HepG2 (cell line): ENCODE results near the gene CUL5. TPM values are rescaled to one million over a fixed set of nuclear protein-coding genes. Genes with fewer than 3 reads are reported as not detected.
A peak's percentile ranks its signal among the peaks of the same experiment; 100 is the strongest.

ENCODE experiments used
- E2F1 ChIP-seq: sonication (generic); formaldehyde crosslinking; IDR thresholded peaks from 2 replicates; pipeline ENCODE4 v1.5.0; 2020; ENCODE audit warnings: missing genetic modification reagents
- EP300 ChIP-seq, 3 experiments: sonication (generic) in 1 of 3; formaldehyde crosslinking in 1 of 3; IDR thresholded peaks; 2 replicates each; pipeline versions ENCODE4 v1.5.1 to v1.6.1; 2011 to 2020; ENCODE audit warnings: low read depth in 2 of 3, low read length in 2 of 3, borderline replicate concordance in 1 of 3, improper control_type of control experiment in 1 of 3, mild to moderate bottlenecking in 1 of 3, missing genetic modification reagents in 1 of 3, moderate library complexity in 1 of 3
- HMGXB4 ChIP-seq, 2 experiments: sonication (generic) in 1 of 2; formaldehyde crosslinking in 1 of 2; IDR thresholded peaks; 2 replicates each; pipeline versions ENCODE4 v1.4.0 to v1.6.1; 2018 to 2020; ENCODE audit warnings: missing genetic modification reagents in 2 of 2, borderline replicate concordance in 1 of 2, low read depth in 1 of 2, mild to moderate bottlenecking in 1 of 2, missing biosample characterization in 1 of 2
- MXD1 ChIP-seq: sonication (generic); formaldehyde crosslinking; IDR thresholded peaks from 2 replicates; pipeline ENCODE4 v1.4.0; 2020; ENCODE audit warnings: mild to moderate bottlenecking, missing genetic modification reagents
- PBX2 ChIP-seq: IDR thresholded peaks from 2 replicates; pipeline ENCODE4 v1.6.1; 2016; ENCODE audit warnings: control low read depth
- POGZ ChIP-seq: sonication (generic); formaldehyde crosslinking; IDR thresholded peaks from 2 replicates; pipeline ENCODE4 v1.4.0; 2020; ENCODE audit warnings: mild to moderate bottlenecking, missing genetic modification reagents
- RNF2 ChIP-seq: fragments of 450-650 bp; conservative IDR thresholded peaks from 2 replicates; pipeline ENCODE4 v1.6.1; 2016; ENCODE audit warnings: low read depth
- SMAD3 ChIP-seq: sonication (generic); formaldehyde crosslinking; IDR thresholded peaks from 2 replicates; pipeline ENCODE4 v1.4.0; 2020; ENCODE audit warnings: missing genetic modification reagents
- TAF1 ChIP-seq: sonication (generic); formaldehyde crosslinking; IDR thresholded peaks from 2 replicates; pipeline ENCODE4 v1.4.0; 2020; ENCODE audit warnings: missing genetic modification reagents
- TAF15 ChIP-seq: fragments of 200-400 bp; formaldehyde crosslinking; IDR thresholded peaks from one replicate; pipeline ENCODE4 v1.6.1; 2018; ENCODE audit warnings: mild to moderate bottlenecking, low read depth, low read length; ENCODE audit not compliant: poor library complexity, severe bottlenecking
- UBTF ChIP-seq: sonication (generic); formaldehyde crosslinking; IDR thresholded peaks from 2 replicates; pipeline ENCODE4 v1.4.0; 2020; ENCODE audit warnings: mild to moderate bottlenecking, missing genetic modification reagents
- YEATS2 ChIP-seq: sonication (generic); formaldehyde crosslinking; IDR thresholded peaks from 2 replicates; pipeline ENCODE4 v1.4.0; 2020; ENCODE audit warnings: missing genetic modification reagents, borderline replicate concordance
- ZBTB49 ChIP-seq: sonication (generic); formaldehyde crosslinking; IDR thresholded peaks from 2 replicates; pipeline ENCODE4 v1.4.0; 2020; ENCODE audit warnings: missing genetic modification reagents, borderline replicate concordance
- ZNF710 ChIP-seq: sonication (generic); formaldehyde crosslinking; IDR thresholded peaks from 2 replicates; pipeline ENCODE4 v1.5.0; 2020; ENCODE audit warnings: mild to moderate bottlenecking, missing genetic modification reagents, borderline replicate concordance
- polyA plus RNA-seq, 8 experiments: library from polyadenylated mRNA; depleted of rRNA in 3 of 8; stranded (reverse) in 7 of 8; unstranded in 1 of 8; fragments of >200 nt; fragmentation: Illumina TruSeq in 4 of 8; extraction: Trizol in 4 of 8; gene quantifications; 2 replicates each; pipeline versions ENCODE4 v1.2.1 to v1.2.3, GENCODE V29; 2011 to 2016; ENCODE audit warnings: low read depth in 4 of 8, missing spikeins in 1 of 8, mixed read lengths in 1 of 8; ENCODE audit not compliant: insufficient read depth in 1 of 8
- total RNA-seq, 5 experiments: library from RNA; depleted of rRNA; stranded (reverse); fragments of >200 nt; fragmentation: Illumina TruSeq; extraction: Trizol; gene quantifications; 2 replicates each; pipeline ENCODE4 v1.2.3, GENCODE V29; 2016; ENCODE audit warnings: low read depth in 1 of 5

Gene CUL5
- total and polyA plus RNA-seq, 2 of the 13 experiments (the other 11 are each of a cell fraction or from before 2014, with no cell fraction given), result 7.0 to 24.7 TPM

- TF ChIP-seq EP300 (IDR thresholded peaks at IDR 0.05; ENCODE audit: low read depth in 2 of 2, low read length in 2 of 2), result no peak
- TF ChIP-seq EP300 (CRISPR knock-in tag; IDR thresholded peaks at IDR 0.05; ENCODE audit: borderline replicate concordance), result no peak
- TF ChIP-seq HMGXB4 (CRISPR knock-in tag; IDR thresholded peaks at IDR 0.05; ENCODE audit: borderline replicate concordance in 1 of 2, low read depth in 1 of 2), result peak; percentile 66 to 74; a peak in 3 of 4 replicates
- TF ChIP-seq PBX2, result no peak
- peak; percentile 63 for TF ChIP-seq YEATS2 (CRISPR knock-in tag)
- no peak for TF ChIP-seq TAF15
- TF ChIP-seq ZNF710 (CRISPR knock-in tag), result peak; percentile 50; the same call in 1 of the 2 replicates
- TF ChIP-seq ZBTB49 (CRISPR knock-in tag), result no peak
- TF ChIP-seq E2F1 (CRISPR knock-in tag), result peak; percentile 61
- TF ChIP-seq MXD1 (CRISPR knock-in tag), result peak; percentile 92
- TF ChIP-seq RNF2, result peak; percentile 77; the same call in 1 of the 2 replicates
- TF ChIP-seq TAF1 (CRISPR knock-in tag), result peak; percentile 84
- TF ChIP-seq SMAD3 (CRISPR knock-in tag), result no peak
- TF ChIP-seq POGZ, result peak; percentile 90
- peak; percentile 93 for TF ChIP-seq UBTF (CRISPR knock-in tag)
Measured at GRCh38 chr11:108121274-108122155, 112.8 kb downstream of the CUL5 start, which contains the start of gene ACAT1 (continued).
